Endothelial cell of umbilical vein (primary cell): ENCODE data around the gene HECA. TPM values are rescaled to one million over a fixed set of nuclear protein-coding genes. Genes with fewer than 3 reads are reported as not detected.

Source experiments
- BruUV-seq: library from RNA; stranded (reverse); fragments of 400-500 nt; replicated peaks from 2 replicates; lab custom pipeline; 2021; lab: Mats Ljungman, UMichigan
- CTCF ChIA-PET: fragments of 300-600, 350-600 bp; sonication (Branson Sonifier 250); formaldehyde crosslinking; loops from one replicate; lab custom pipeline; 2021; ENCODE audit warnings: antibody characterized with exemption, inconsistent platforms; lab: Charles Lee
- POLR2A ChIA-PET: fragments of 300-600, 350-600 bp; sonication (Branson Sonifier 250); formaldehyde crosslinking; loops from one replicate; lab custom pipeline; 2021; ENCODE audit warnings: antibody characterized with exemption, inconsistent platforms; lab: Charles Lee
- DNase-seq: peaks from one replicate; pipeline ENCODE4 v3.0.0-alpha.2; 2011; ENCODE audit warnings: low read depth, low spot score
- FAIRE-seq: peaks from 2 replicates; lab custom pipeline; 2011; peaks lifted over from hg19 to GRCh38; lab: Jason Lieb, UNC
- H2AFZ ChIP-seq: 2 replicates; pipeline ENCODE4 v1.6.0; 2012; ENCODE audit warnings: low read depth, low read length, control low read depth, inconsistent platforms
- H3K27ac ChIP-seq: 2 replicates; pipeline ENCODE4 v1.5.1; 2011; ENCODE audit warnings: low read depth, mild to moderate bottlenecking, control low read depth, low read length, moderate library complexity; ENCODE audit not compliant: insufficient read depth
- H3K27me3 ChIP-seq, 2 experiments: 2 replicates each; pipeline versions ENCODE4 v1.6.0 to v1.6.1; 2011; ENCODE audit warnings: low read length in 2 of 2, mixed read lengths in 1 of 2; ENCODE audit not compliant: control insufficient read depth in 2 of 2, insufficient read depth in 2 of 2
- H3K36me3 ChIP-seq, 2 experiments: 2 replicates in 1 of 2; 3 replicates in 1 of 2; pipeline ENCODE4 v1.5.1; 2011; ENCODE audit warnings: low read length in 2 of 2, mild to moderate bottlenecking in 1 of 2, moderate library complexity in 1 of 2; ENCODE audit not compliant: control insufficient read depth in 2 of 2, insufficient read depth in 2 of 2; ENCODE audit errors: extremely low read depth in 1 of 2
- H3K4me1 ChIP-seq: 3 replicates; pipeline ENCODE4 v1.5.1; 2011; ENCODE audit warnings: mild to moderate bottlenecking, low read length; ENCODE audit not compliant: control insufficient read depth, insufficient read depth; ENCODE audit errors: extremely low read depth
- H3K4me2 ChIP-seq: 2 replicates; pipeline ENCODE4 v1.6.1; 2011; ENCODE audit warnings: low read length, control low read depth, mixed read lengths; ENCODE audit not compliant: insufficient read depth
- H3K4me3 ChIP-seq, 3 experiments: fragments of 200-600 bp in 1 of 3; sonication (generic), shearing (Covaris generic) in 1 of 3; replicated peaks in 1 of 3; 2 replicates each; pipeline ENCODE4 v1.5.1; 2011 to 2016; ENCODE audit warnings: control low read depth in 3 of 3, low read length in 3 of 3, mild to moderate bottlenecking in 2 of 3, inconsistent platforms in 1 of 3, low read depth in 1 of 3, moderate library complexity in 1 of 3; ENCODE audit not compliant: insufficient read depth in 1 of 3
- H3K79me2 ChIP-seq: 2 replicates; pipeline ENCODE4 v1.6.0; 2012; ENCODE audit warnings: low read length, inconsistent platforms; ENCODE audit not compliant: control insufficient read depth, insufficient read depth
- H3K9ac ChIP-seq: replicated peaks from 2 replicates; pipeline ENCODE3; 2011; ENCODE audit warnings: low read length, control low read depth; ENCODE audit not compliant: insufficient read depth; ENCODE audit errors: extremely low read depth
- H3K9me1 ChIP-seq: replicated peaks from 3 replicates; pipeline ENCODE4 v1.6.0; 2011; ENCODE audit warnings: mild to moderate bottlenecking, low read length; ENCODE audit not compliant: control insufficient read depth, insufficient read depth; ENCODE audit errors: extremely low read depth
- H3K9me3 ChIP-seq: replicated peaks from 2 replicates; pipeline ENCODE4 v1.5.1; 2012; ENCODE audit warnings: low read length, inconsistent platforms; ENCODE audit not compliant: control insufficient read depth, insufficient read depth
- H4K20me1 ChIP-seq: replicated peaks from 2 replicates; pipeline ENCODE3; 2011; ENCODE audit warnings: mild to moderate bottlenecking, low read length; ENCODE audit not compliant: control insufficient read depth, insufficient read depth; ENCODE audit errors: extremely low read depth
- EZH2 ChIP-seq: IDR thresholded peaks from 2 replicates; pipeline ENCODE4 v1.6.1; 2012; ENCODE audit warnings: borderline replicate concordance, low read depth, mild to moderate bottlenecking, moderate library complexity, low read length, inconsistent platforms; ENCODE audit not compliant: severe bottlenecking
- FOS ChIP-seq: IDR thresholded peaks from 2 replicates; pipeline ENCODE4 v1.6.1; 2011; ENCODE audit warnings: mild to moderate bottlenecking, low read length, moderate library complexity, borderline replicate concordance; ENCODE audit not compliant: insufficient read depth
- GATA2 ChIP-seq: IDR thresholded peaks from 2 replicates; pipeline ENCODE4 v1.7.0; 2011; ENCODE audit warnings: low read depth, mild to moderate bottlenecking, moderate library complexity, mixed read lengths, low read length; ENCODE audit not compliant: insufficient read length, insufficient read depth
- JUN ChIP-seq: IDR thresholded peaks from 2 replicates; pipeline ENCODE4 v1.6.1; 2011; ENCODE audit warnings: borderline replicate concordance, low read depth; ENCODE audit not compliant: insufficient read length, insufficient read depth
- MYC ChIP-seq: IDR thresholded peaks from one replicate; pipeline ENCODE4 v1.6.1; 2011; ENCODE audit warnings: mild to moderate bottlenecking, low read depth, low read length
- POLR2A ChIP-seq: IDR thresholded peaks from 2 replicates; pipeline ENCODE4 v1.6.1; 2012; ENCODE audit warnings: low read depth, mild to moderate bottlenecking, control low read depth, low read length
- POLR2AphosphoS5 ChIP-seq: IDR thresholded peaks from 2 replicates; pipeline ENCODE4 v1.6.1; 2012; ENCODE audit warnings: low read depth, mild to moderate bottlenecking, control low read depth, low read length, moderate library complexity; ENCODE audit not compliant: insufficient read depth
- dilution Hi-C: fragments of 300-500 bp; cut with MboI; formaldehyde crosslinking; loops from one replicate; pipeline ENCODE4 v1.15.0; 2019; ENCODE audit warnings: low sequenced_read_pairs; ENCODE audit not compliant: extremely low pct_ligation_motif_present
- intact Hi-C: fragments of 100-400 bp; cut with micrococcal nuclease; formaldehyde crosslinking; loops from one replicate; pipeline ENCODE4 v1.10.0; 2022
- polyA plus RNA-seq, 4 experiments: library from polyadenylated mRNA; depleted of rRNA in 3 of 4; stranded (reverse) in 3 of 4; unstranded in 1 of 4; fragments of >200 nt; gene quantifications; 2 replicates each; pipeline versions ENCODE4 v1.2.1 to v1.2.3, GENCODE V29; 2011 to 2012; ENCODE audit warnings: missing spikeins in 1 of 4
- total RNA-seq: library from RNA; stranded (reverse); gene quantifications from 2 replicates; pipeline ENCODE4 v1.2.3, GENCODE V29; 2021
- TF ChIP-seq, protein P1 (sequence below): IDR thresholded peaks from 2 replicates; pipeline ENCODE4 v1.6.1; 2011; ENCODE audit not compliant: insufficient read depth, insufficient read length
- TF ChIP-seq, protein P2 (sequence below), 2 donors: IDR thresholded peaks; 1 replicate in 1 of 2; 2 replicates in 1 of 2; pipeline ENCODE4 v1.5.1; 2011; ENCODE audit warnings: low read length in 2 of 2, mild to moderate bottlenecking in 2 of 2, moderate library complexity in 2 of 2, control low read depth in 1 of 2, inconsistent platforms in 1 of 2, low read depth in 1 of 2; ENCODE audit not compliant: insufficient read depth in 1 of 2; ENCODE audit errors: extremely low read depth in 1 of 2

Gene HECA
- total and polyA plus RNA-seq, 2 donors (not counting 3 experiments of a cell fraction or from before 2014, with no cell fraction given): 5.8 to 16.7 TPM

DNA sequence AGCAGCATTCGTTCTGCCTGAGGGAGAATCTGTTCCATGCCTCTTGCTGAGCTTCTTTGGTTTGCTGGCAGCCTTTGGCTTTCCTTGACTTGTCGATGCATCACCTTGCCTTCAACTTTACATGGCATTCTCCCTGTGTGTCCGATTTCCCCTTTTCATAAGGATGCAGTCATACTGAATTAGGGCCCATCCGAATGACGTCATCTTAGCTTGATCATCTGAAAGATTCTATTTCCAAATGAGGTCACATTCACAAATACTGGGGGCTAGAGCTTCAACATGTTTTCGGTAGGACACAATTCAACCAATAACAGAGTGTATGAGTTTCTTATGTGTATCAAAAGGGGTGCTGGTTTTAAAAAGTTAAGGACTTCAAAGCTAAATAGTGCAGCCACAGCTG lies 27.8 kb upstream of the HECA start:
- Histone ChIP-seq H3K9ac (no peak overlapping the region), H3K9me3 (no peaks in the 10 kb centered on the region), H3K9me1 (no peaks in the 10 kb centered on the region), H4K20me1 (no peaks in the 10 kb centered on the region), H3K79me2 (no peaks in the 10 kb centered on the region), H3K4me1 (no peaks in the 10 kb centered on the region), H3K27ac (no peak overlapping the region), H3K4me3 (no peak overlapping the region), H2AFZ (no peak overlapping the region), H3K4me2 (no peak overlapping the region), H3K36me3 (no peaks in the 10 kb centered on the region), H3K27me3 (peaks cover 0 to 6% of the 10 kb centered on the region in 2 experiments)
- ChIA-PET POLR2A (no interaction called here), CTCF (interaction anchor here (0.8 to 1.9 kb wide), 3 partner anchors 118 to 291 kb away, joined by 3 to 5 read pairs (median 4); no protein-coding TSS in a partner anchor)
- FAIRE-seq: no peak
- no peak for DNase-seq
- TF ChIP-seq FOS (no peak), JUN (no peak), POLR2AphosphoS5 (no peak), GATA2 (no peak)
- BruUV-seq: no TSS peak
- intact Hi-C loops: no loop called here
- dilution Hi-C loops: no loop called here

DNA sequence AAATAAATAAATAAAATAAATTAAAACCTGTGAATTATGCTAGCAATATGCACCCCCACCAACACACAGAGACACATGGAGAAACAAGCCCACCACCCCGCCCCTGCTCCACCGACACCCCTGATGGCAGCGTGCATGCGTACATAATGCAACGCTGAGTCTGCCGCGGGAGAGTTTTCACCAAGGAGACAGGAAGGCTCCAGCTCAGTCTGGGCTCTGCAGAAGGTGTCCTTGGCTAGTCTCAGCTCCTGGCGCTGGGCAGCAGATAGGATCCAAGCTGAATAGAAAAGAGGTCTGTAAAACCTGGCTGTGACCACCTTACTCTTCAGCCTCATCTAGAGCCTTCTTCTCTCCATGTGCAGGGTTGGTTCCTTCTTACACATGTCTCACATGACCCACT lies 26.5 kb upstream of the HECA start:
- H3K9ac ChIP-seq: no peak overlapping the region
- dilution Hi-C loops: no loop called here
- TF ChIP-seq FOS: no peak
- TF ChIP-seq EZH2: no peak
- no peak for TF ChIP-seq POLR2A
- TF ChIP-seq MYC: no peak
- TF ChIP-seq POLR2AphosphoS5: no peak
- TF ChIP-seq, protein P1, sequence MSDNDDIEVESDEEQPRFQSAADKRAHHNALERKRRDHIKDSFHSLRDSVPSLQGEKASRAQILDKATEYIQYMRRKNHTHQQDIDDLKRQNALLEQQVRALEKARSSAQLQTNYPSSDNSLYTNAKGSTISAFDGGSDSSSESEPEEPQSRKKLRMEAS: no peak
- TF ChIP-seq, protein P2, sequence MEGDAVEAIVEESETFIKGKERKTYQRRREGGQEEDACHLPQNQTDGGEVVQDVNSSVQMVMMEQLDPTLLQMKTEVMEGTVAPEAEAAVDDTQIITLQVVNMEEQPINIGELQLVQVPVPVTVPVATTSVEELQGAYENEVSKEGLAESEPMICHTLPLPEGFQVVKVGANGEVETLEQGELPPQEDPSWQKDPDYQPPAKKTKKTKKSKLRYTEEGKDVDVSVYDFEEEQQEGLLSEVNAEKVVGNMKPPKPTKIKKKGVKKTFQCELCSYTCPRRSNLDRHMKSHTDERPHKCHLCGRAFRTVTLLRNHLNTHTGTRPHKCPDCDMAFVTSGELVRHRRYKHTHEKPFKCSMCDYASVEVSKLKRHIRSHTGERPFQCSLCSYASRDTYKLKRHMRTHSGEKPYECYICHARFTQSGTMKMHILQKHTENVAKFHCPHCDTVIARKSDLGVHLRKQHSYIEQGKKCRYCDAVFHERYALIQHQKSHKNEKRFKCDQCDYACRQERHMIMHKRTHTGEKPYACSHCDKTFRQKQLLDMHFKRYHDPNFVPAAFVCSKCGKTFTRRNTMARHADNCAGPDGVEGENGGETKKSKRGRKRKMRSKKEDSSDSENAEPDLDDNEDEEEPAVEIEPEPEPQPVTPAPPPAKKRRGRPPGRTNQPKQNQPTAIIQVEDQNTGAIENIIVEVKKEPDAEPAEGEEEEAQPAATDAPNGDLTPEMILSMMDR (IDR thresholded peaks at IDR 0.05; ENCODE audit: extremely low read depth in 1 of 2, insufficient read depth in 1 of 2, low read depth in 1 of 2, low read length in 2 of 2): no peak
- no peak for TF ChIP-seq GATA2
- no peak for TF ChIP-seq JUN
- DNase-seq: no peak
- H3K4me1 ChIP-seq: no peaks in the 10 kb centered on the region
- no peak overlapping the region for H3K27ac ChIP-seq
- intact Hi-C loops: no loop called here
- H3K79me2 ChIP-seq: no peaks in the 10 kb centered on the region
- FAIRE-seq: no peak
- no peak overlapping the region for H3K4me2 ChIP-seq
- no peaks in the 10 kb centered on the region for H3K9me3 ChIP-seq
- no peaks in the 10 kb centered on the region for H4K20me1 ChIP-seq
- no peak overlapping the region for H3K4me3 ChIP-seq
- CTCF ChIA-PET: interaction anchor here (0.9 kb wide), 1 partner anchor 292 kb away, joined by 3 read pairs; no protein-coding TSS in a partner anchor
- POLR2A ChIA-PET: no interaction called here
- H3K27me3 ChIP-seq: peaks cover 0 to 6% of the 10 kb centered on the region in 2 experiments
- no peaks in the 10 kb centered on the region for H3K9me1 ChIP-seq
- no peaks in the 10 kb centered on the region for H3K36me3 ChIP-seq
- no peak overlapping the region for H2AFZ ChIP-seq
- no TSS peak for BruUV-seq
